Stimulated activated CD4-positive, alpha-beta T cell treated with anti-CD3 and anti-CD28 coated beads, Interleukin-1b, Interleukin-23, amount 100 ng/mL, for 48 hours (primary cell): Measurements from ENCODE around the gene TUBGCP2.

ENCODE experiments used
- DNase-seq: peaks from one replicate; pipeline ENCODE4 v3.0.0-alpha.2; 2020

TUBGCP2 gene

DNA sequence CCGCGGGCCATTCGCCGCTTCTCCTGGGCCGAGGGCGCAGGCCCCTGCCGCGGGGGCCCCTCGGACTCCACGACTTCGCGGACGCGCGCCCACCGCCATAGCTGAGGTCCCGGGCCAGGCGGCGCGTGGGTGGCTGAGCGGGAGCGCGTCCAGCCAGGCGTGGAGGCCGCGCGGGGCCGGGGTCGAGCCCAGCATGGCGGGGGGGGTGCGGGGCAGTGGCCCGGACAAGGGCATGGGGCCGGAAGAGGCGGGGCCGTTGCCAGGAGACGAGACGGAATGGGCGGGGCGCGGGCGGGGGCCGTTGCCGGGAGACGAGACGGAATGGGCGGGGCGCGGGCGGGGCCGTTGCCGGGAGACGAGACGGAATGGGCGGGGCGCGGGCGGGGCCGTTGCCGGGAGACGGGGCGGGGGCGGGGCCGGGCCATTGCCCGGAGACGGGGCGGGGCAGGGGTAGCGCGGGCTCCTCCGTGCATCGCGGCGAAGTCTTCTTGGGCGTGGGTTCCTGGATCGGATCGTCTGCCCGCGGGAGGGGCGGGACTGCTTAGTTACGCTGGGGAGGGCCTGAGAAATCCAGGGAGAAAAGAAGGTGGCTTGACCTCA, 46.8 kb downstream of the TUBGCP2 start:
- DNase-seq, result peak; percentile 80

GRCh38 chr10:133260895-133261725, 47.6 kb downstream of the TUBGCP2 start:
- peak; percentile 81 for DNase-seq

GRCh38 chr10:133259602-133259989, 49.1 kb downstream of the TUBGCP2 start:
- DNase-seq, result no peak

GRCh38 chr10:133258818-133259601, 49.7 kb downstream of the TUBGCP2 start:
- DNase-seq, result peak; percentile 97

DNA sequence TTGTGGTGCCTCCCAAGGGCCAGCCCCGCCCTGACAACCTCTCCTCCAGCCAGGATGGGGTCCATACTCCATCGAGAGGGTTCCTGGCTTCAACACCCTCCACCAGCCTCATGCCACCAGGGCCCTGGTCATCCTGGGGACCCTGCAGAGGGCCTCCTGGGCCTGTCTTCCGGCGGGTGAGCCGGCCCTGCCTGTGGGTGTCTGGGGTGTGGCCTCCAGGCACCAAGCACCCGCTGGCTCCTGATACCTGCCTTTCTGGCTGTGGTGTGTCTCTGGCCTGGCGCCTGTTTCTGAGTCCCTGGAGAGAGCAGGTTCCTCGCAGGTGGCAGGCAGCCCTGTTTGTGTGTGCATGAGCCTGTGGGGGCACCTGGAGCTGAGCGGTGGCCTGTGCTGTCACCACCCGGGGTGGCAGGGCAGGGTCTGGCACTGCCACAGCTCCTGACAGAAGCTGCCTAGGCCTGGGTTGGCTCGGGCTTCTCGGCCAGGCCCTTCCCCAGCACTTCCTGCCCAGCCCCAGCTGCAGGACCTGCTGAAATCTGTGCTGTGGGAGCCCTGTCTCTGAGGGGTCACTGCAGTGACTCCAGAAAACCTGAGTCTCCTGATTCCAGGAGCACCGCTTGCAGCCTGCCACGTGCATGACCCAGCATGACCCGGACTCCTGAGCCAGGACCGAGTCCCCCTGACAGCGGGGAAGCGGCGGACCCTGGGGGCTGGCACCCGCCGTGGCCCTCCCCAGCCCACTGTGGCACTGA, 50.4 kb downstream of the TUBGCP2 start:
- peak; percentile 63 for DNase-seq

DNA sequence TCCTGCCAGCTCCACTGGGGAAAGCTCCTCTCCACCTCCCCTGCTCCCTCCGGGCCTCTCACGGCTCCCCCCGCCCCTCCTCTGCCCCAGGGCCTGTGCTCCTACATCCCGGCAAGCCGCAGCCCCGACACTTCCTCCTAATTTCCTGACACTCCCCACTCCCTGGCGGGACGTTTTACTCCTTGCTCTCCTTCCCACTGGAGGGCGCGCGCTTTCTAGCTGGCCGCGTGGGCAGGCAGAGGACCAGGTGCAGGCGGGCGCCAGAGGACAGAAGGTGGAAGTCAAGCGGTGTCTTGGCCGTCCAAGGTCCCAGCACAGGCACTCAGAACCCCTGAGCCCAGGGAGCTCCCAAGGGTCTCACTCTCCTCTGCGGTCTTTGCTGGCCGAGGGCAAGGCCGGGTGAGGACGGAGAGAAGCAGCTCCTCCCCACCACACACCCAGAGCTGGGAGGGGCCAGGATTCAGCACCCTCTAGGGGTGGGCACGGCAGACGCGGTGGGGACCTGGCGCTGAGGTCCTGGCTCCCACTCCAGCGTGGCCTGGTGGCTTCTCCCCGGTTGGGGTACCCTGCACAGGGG, 51.1 kb downstream of the TUBGCP2 start:
- DNase-seq, result no peak

- no peak for DNase-seq
Measured at GRCh38 chr10:133255323-133255722, 53.3 kb downstream of the TUBGCP2 start.

GRCh38 chr10:133254421-133255120, 54.1 kb downstream of the TUBGCP2 start:
- no peak for DNase-seq

GRCh38 chr10:133253361-133253955, 55.2 kb downstream of the TUBGCP2 start:
- no peak for DNase-seq

- no peak for DNase-seq
Measured at GRCh38 chr10:133252223-133252552, 56.5 kb downstream of the TUBGCP2 start.

GRCh38 chr10:133251388-133252222, 57.1 kb downstream of the TUBGCP2 start:
- DNase-seq, result no peak

DNA sequence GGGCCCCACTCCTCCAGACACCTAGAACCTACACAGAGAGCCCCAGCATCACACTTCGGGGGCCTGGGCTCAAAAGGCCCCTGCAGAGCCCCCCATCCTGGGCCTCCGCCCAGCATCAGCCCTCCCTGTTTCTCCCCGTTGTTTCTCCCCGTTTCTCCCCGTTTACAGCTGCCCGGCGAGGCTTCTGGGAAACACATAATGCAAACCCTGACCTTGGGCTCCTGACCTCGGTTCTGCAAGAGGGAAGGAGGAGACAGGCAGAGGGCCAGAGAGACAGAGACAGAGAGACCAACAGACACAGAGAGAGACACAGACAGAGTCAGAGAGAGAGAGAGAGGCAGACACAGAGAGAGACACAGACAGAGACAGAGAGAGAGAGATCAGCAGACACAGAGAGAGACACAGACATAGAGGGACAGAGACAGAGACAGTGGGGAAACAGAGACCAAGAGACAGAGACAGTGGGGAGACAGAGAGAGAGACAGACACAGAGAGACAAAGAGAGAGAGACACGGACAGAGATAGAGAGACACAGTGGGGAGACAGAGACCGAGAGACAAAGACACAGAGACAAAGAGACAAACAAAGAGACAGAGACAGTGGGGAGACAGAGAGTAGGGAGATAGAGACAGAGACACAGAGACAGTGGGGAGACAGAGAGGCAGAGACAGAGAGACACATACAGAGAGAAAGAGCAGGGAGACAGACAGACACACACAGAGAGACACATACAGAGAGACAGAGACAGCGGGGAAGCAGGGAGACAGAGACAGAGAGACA, 58.5 kb downstream of the TUBGCP2 start:
- DNase-seq, result no peak

DNA sequence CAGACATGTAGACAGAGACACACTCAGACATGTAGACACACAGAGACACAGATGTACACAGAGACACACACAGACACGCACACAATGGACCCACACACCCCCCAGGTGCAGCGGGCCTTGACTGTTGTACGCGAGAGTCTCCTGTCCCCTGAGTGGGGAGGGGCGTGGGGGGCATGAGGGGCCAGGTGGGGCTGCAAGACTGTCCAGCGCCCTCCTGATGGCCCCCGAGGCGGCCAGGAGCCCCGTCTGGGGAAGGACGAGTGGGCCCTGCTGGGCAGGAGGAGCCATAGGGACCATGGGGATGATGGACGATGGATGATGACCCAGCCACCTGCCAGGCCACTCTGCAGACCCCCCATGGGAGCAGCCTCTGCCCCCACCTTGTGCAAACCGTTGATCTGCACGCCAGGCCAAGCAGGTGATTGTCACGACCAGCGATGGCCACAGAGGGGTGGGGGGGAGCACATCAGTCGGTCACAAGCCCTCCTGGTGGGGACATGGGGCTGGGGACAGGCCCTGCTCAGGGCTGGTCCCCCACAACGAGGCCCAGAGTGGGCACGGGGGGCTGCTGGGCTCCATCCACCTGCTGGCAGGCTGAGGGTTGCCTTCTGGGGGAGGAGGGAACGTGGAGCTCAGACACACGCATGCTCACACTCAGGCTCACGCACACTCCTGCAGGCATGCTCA, 59.4 kb downstream of the TUBGCP2 start:
- no peak for DNase-seq

DNA sequence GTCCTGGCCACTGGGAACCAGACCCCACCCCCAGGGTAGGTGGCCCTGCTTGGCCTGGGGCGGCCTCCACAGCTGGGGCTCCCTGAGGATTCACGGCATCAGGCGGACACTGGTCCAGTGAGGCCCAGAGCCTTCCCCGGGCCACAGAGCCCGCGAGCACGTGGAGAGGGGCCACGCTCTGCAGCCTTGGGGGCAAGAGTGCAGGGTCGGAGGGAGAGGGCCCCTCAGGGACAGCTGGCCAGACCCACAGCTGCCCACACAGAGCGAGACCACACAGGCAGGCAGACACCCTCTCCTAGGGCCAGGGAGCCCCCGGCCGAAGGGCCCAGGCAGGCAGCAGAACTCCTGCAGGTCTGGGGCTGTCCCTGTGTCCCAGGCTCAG, 60.3 kb downstream of the TUBGCP2 start:
- no peak for DNase-seq

- DNase-seq, result no peak
Measured at GRCh38 chr10:133247681-133248333, 60.9 kb downstream of the TUBGCP2 start.

GRCh38 chr10:133246236-133246626, 62.4 kb downstream of the TUBGCP2 start:
- DNase-seq, result no peak

DNA sequence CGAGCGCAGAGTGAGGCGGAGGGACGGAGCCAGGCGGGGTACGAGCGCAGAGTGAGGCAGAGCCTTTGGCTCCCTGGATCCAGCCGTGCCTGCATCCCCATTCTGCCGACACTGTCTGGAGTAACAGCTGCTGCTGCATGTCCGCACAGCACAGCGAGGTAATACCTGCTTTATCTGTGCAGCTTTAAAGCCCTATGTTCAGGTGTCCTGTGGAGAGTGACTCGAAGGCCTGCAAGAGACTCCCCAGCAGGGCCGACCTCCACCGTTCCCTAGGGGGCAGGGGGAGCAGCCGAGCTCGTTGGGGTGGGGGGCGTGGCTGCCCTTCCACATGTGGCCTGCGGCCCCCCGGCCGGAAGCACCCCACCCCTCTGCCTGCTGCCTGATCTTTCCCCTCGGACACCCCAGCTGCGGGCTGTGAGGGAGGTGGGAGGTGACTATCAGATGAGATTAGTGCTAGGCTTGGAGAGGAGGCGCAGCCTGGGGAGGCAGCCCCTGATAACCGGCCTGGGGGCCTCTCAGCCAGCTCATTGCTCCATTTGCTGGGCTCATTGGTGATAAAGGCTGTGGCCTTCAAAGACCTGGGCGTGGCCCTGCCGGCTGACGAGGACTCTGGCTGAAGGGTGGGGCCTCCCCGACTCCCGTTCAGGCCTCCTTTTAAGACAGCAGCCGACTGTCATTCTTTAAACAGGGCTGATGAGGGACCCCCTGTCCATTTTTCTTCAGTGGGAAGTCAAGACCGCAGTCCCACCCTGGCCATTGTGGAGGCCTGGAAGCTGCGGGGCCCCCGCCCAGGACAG, 63.0 kb downstream of the TUBGCP2 start:
- DNase-seq, result no peak

DNA sequence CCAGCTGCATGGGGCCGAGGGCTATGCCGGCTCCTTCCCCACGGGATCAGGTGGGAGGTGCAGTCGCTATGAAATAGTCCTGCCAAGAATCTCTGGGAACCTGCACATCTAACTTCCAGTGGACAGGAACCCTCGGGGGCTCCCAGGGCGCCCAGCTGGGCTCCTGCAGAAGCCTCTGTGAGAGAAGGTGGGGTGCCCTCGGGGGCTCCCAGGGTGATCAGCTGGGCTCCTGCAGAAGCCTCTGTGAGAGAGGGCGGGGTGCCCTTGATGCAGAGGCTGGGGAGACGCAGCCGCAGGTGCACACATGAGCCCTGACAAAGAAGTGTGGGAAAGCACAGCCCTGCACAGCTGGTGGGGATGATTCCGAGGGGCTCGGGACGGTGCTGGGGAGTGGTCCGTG, 65.1 kb downstream of the TUBGCP2 start:
- no peak for DNase-seq
